Gastrocnemius medialis (tissue), 4 donors: ENCODE data around the gene CAMK2D.

ENCODE experiments used
- CTCF ChIP-seq, 5 experiments: fragments of 450-650 bp in 3 of 5; fragments of 200-600 bp in 2 of 5; sonication (generic) in 2 of 5; IDR thresholded peaks in 4 of 5; conservative IDR thresholded peaks in 1 of 5; 1 replicate in 4 of 5; 2 replicates in 1 of 5; pipeline ENCODE4 v1.5.1; 2016 to 2019; ENCODE audit warnings: antibody characterized with exemption in 5 of 5, mild to moderate bottlenecking in 3 of 5, moderate library complexity in 3 of 5
- POLR2A ChIP-seq, 2 donors: fragments of 450-650 bp; IDR thresholded peaks; one replicate each; pipeline ENCODE4 v1.6.1; 2017; ENCODE audit warnings: antibody characterized with exemption in 2 of 2, mild to moderate bottlenecking in 2 of 2, moderate library complexity in 2 of 2

DNA sequence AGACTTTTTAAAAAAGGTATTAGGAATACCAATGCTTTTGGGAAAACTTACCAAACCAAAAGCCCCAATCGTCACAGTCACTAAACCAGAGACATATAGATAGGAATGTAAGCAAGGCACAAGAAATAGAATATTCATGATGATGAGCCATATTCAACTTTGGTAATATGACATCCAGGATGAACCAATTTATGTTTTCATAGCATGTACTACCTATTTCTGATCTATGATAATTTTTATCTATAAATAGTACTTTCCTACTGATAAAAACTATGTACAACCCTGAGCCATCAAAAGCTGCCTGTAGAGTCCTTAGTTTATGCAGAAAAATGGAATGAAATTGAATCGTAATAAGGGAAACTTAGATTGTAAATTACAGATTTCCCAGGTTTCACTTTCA, 18.9 kb downstream of the CAMK2D start:
- TF ChIP-seq CTCF (IDR thresholded peaks at IDR 0.05 in 4 of 5, conservative IDR thresholded peaks at IDR 0.05 in 1 of 5) (no peak), POLR2A (IDR thresholded peaks at IDR 0.05) (no peak)
